CD4-positive, alpha-beta T cell treated with Interleukin-17A for 4 hours (primary cell): ENCODE data around the gene DLGAP1.
"Not testable (repeated sequence)": the region's sequence is repeated elsewhere in the genome, so short reads cannot be mapped to it uniquely, and the experiment has no call there.

Source experiments
- DNase-seq: peaks from one replicate; pipeline ENCODE4 v3.0.0-alpha.2; 2020; ENCODE audit warnings: mixed read lengths

DLGAP1 gene

GRCh38 chr18:4384932-4385331 is 70.2 kb downstream of the DLGAP1 start:
- DNase-seq: no peak

- DNase-seq: no peak
Measured at GRCh38 chr18:4374564-4374963, 80.5 kb downstream of the DLGAP1 start.

- no peak for DNase-seq
Measured at GRCh38 chr18:4369705-4370104, 85.4 kb downstream of the DLGAP1 start.

GRCh38 chr18:4360221-4360715 is 94.8 kb downstream of the DLGAP1 start:
- DNase-seq: no peak

GRCh38 chr18:4358618-4359017 is 96.5 kb downstream of the DLGAP1 start:
- DNase-seq: no peak

GRCh38 chr18:4357579-4357978 is 97.5 kb downstream of the DLGAP1 start:
- no peak for DNase-seq

- DNase-seq: no peak
Measured at GRCh38 chr18:4356929-4357328, 98.2 kb downstream of the DLGAP1 start.

GRCh38 chr18:4353853-4354418 is 101.2 kb downstream of the DLGAP1 start:
- DNase-seq: no peak

DNA sequence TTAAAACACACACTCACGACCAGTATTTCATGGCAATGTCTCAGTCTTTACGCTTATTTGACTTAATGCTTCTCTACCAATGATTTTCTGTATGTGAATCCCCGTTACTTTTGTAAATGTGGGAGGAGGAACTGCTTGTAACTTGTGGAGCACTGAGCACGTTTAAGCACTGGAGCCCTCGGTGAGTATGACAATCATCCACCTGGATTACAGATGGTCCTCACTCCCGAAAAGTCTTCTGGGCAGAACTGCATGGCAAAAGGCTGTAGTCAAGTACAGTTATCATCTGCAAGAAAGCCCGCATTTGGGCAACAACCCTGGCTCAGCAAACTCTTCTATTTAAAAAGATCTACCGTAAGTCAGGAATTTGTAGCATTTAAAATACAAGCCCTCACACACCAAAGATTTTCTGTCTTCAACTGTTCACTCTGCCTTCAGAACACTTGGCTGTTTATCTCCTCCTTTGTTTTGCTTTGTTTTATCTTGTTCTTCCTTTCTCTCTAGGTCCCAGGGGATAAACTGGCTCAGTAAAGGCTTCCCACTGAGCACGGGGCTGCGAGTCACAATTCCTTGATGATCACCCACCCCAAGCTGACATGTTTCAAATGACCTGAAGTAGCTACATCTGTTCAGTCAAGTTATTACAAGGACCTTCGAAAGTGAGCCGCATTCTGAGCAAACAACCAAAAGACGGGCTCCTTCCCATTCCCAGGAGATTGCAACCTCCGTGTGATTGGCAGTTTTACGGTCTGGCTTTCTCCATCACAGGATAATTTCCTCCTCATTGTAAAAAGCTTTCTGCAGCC is 102.2 kb downstream of the DLGAP1 start:
- no peak for DNase-seq

DNA sequence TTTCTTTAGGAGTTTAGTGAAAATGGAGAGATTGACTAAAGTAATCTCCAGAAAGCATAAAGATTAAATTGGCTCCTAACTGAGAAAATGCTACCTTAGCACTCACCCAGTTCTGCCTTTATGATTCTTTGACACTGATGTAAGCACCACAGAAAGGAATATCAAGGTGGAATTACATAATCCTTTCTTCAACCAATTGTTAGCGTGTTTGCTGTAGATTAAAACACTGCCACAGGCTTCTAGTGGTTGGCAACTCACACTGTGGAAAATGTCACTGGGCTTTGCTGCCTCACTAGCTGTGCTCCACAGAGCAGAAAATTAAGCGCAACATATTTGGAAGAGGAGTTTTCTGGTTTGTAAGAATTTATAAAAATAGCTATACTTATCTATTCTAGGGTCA is 104.1 kb downstream of the DLGAP1 start:
- DNase-seq: no peak

- DNase-seq: no peak
Measured at GRCh38 chr18:4335386-4335785, 119.7 kb downstream of the DLGAP1 start.

GRCh38 chr18:4333043-4333442 is 122.1 kb downstream of the DLGAP1 start:
- DNase-seq: no peak

GRCh38 chr18:4319738-4320677 is 135.1 kb downstream of the DLGAP1 start:
- no peak for DNase-seq

DNA sequence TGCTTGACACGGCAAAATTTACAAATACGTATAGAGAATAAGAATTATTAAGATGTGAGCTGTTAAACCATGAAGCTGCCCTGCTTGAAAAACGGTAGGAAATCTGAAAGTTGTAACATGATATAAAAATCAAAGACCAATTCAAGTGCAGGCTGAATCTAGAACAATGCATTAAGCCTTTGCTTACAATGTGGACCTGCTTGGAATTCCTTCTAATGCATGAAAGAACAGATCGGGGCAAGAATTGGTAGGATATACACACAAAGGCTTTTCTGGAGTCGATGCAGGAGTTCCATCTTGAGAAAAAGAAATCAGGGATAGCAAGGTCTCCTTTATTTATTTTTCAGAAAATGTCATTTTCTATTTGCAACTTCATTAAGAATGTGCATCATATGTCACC is 136.8 kb downstream of the DLGAP1 start:
- no peak for DNase-seq

GRCh38 chr18:4311945-4312344 is 143.2 kb downstream of the DLGAP1 start:
- not testable (repeated sequence) for DNase-seq

DNA sequence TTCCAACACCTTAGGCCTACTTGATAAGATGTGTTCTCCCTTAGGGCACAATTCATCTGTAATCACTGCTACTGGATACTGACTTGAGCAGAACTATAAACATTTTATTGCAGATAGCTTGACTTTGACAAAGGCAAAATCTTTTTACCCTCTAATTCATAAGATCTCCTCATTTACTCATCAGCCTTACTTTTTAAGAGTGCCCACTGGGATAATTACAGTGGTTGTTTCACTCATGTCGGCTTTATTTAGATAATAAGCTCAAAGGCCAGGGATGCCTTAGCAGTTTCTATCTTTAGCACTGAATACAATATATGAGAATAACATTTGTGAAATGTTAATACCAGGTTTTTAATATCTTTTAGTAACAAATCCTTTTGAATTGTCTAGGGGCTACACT is 144.0 kb downstream of the DLGAP1 start:
- DNase-seq: no peak

GRCh38 chr18:4309227-4309626 is 145.9 kb downstream of the DLGAP1 start:
- DNase-seq: no peak

DNA sequence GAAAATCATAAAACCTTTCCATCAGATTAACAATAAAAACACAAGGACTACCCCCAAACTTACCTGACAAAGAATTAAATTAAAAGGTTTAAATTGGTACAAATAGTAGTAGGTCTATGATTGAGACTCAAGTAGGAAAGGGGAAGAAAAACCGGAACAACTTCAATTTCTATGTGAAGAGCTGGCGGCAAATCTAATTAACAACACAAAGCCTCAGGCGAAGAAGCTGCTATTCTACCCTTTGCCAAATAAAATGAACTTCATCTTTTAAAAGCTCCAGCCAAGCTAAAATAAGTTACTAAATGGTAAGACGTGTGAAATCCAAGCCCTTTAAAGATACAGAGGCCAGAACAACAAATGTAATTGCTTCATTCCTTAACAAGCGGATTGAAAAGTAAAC is 146.5 kb downstream of the DLGAP1 start:
- DNase-seq: no peak

GRCh38 chr18:4299395-4299794 is 155.7 kb downstream of the DLGAP1 start:
- DNase-seq: no peak

- no peak for DNase-seq
Measured at GRCh38 chr18:4293337-4293736, 161.8 kb downstream of the DLGAP1 start.

- no peak for DNase-seq
Measured at GRCh38 chr18:4292696-4293095, 162.4 kb downstream of the DLGAP1 start.

- not testable (repeated sequence) for DNase-seq
Measured at GRCh38 chr18:4287340-4287739, 167.8 kb downstream of the DLGAP1 start.

- no peak for DNase-seq
Measured at GRCh38 chr18:4286256-4286655, 168.9 kb downstream of the DLGAP1 start.
